ENCODE data around the gene BMI1. TPM values are rescaled to one million over a fixed set of nuclear protein-coding genes. Genes with fewer than 3 reads are reported as not detected.
A peak's percentile ranks its signal among the peaks of the same experiment; 100 is the strongest.

Gene BMI1
- total and polyA plus RNA-seq, 3 donors from 2014 or later = 56.3 to 120 (median 111) TPM

GRCh38 chr10:22329150-22329549 lies 8.3 kb downstream of the BMI1 start:
- Histone ChIP-seq H3K4me3 (no peak overlapping the region), H3K4me1 (peaks cover 9% of the 10 kb centered on the region), H3K9me3 (no peaks in the 10 kb centered on the region), H3K27me3 (no peaks in the 10 kb centered on the region), H3K36me3 (ENCODE audit: low read depth, missing control alignments) (no peaks in the 10 kb centered on the region), H3K27ac (no peak overlapping the region)
- WGBS, 2 donors = 87 to 92% methylated on average over 3 of the region's 3 CpGs
- TF ChIP-seq, protein P1, sequence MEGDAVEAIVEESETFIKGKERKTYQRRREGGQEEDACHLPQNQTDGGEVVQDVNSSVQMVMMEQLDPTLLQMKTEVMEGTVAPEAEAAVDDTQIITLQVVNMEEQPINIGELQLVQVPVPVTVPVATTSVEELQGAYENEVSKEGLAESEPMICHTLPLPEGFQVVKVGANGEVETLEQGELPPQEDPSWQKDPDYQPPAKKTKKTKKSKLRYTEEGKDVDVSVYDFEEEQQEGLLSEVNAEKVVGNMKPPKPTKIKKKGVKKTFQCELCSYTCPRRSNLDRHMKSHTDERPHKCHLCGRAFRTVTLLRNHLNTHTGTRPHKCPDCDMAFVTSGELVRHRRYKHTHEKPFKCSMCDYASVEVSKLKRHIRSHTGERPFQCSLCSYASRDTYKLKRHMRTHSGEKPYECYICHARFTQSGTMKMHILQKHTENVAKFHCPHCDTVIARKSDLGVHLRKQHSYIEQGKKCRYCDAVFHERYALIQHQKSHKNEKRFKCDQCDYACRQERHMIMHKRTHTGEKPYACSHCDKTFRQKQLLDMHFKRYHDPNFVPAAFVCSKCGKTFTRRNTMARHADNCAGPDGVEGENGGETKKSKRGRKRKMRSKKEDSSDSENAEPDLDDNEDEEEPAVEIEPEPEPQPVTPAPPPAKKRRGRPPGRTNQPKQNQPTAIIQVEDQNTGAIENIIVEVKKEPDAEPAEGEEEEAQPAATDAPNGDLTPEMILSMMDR (IDR thresholded peaks at IDR 0.05) = no peak
- no peak for TF ChIP-seq POLR2A (IDR thresholded peaks at IDR 0.05)
- no peak for DNase-seq
- intact Hi-C loops (cut with DNase I; ENCODE audit: low total_unique reads) = no loop called here

GRCh38 chr10:22332116-22332692 lies 11.3 kb downstream of the BMI1 start:
- Histone ChIP-seq H3K9me3 (no peaks in the 10 kb centered on the region), H3K36me3 (ENCODE audit: low read depth, missing control alignments) (no peaks in the 10 kb centered on the region), H3K4me3 (no peak overlapping the region), H3K27ac (no peak overlapping the region), H3K4me1 (peaks cover 3% of the 10 kb centered on the region), H3K27me3 (no peaks in the 10 kb centered on the region)
- intact Hi-C loops (cut with DNase I; ENCODE audit: low total_unique reads) = no loop called here
- no peak for DNase-seq
- 57 to 70% methylated on average over 7 of the region's 7 CpGs for whole genome bisulfite sequencing, 2 donors
- TF ChIP-seq, protein P1 (IDR thresholded peaks at IDR 0.05) = no peak
- no peak for TF ChIP-seq POLR2A (IDR thresholded peaks at IDR 0.05)

GRCh38 chr10:22333167-22333974 lies 12.5 kb downstream of the BMI1 start:
- H3K27me3 ChIP-seq = no peaks in the 10 kb centered on the region

DNA sequence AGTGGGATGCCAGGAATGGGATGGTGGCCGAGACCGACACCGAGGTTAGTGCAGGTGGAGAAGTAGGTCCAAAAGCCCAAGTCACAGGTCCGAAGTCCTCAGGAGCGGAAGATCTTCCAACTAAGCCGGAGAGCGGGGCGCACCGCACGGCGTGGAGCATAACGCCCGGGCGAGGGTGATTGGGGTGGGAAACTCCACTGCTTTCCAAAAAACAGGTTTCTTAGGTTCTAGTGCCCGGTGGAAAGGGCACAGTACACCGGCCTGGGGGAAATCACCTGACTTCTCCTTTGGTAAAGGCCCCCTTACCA lies 13.0 kb downstream of the BMI1 start:
- intact Hi-C loops (cut with DNase I; ENCODE audit: low total_unique reads) = no loop called here

More at GRCh38 chr10:22333167-22333974, 12.5 kb downstream of the BMI1 start:
- no peak for DNase-seq
- no peaks in the 10 kb centered on the region for H3K36me3 ChIP-seq (ENCODE audit: low read depth, missing control alignments)
- no peak overlapping the region for H3K27ac ChIP-seq
- H3K4me1 ChIP-seq = peaks cover 3% of the 10 kb centered on the region
- peak overlapping the region; percentile 45 to 50 for H3K4me3 ChIP-seq
- WGBS, 2 donors = 40 to 55% methylated on average over 25 of the region's 25 CpGs
- no peaks in the 10 kb centered on the region for H3K9me3 ChIP-seq
- TF ChIP-seq, protein P1 (IDR thresholded peaks at IDR 0.05) = no peak
- TF ChIP-seq POLR2A (IDR thresholded peaks at IDR 0.05) = no peak
- intact Hi-C loops (cut with DNase I; ENCODE audit: low total_unique reads) = no loop called here

More for the DNA sequence above, 13.0 kb downstream of the BMI1 start:
- Histone ChIP-seq H3K27me3 (no peaks in the 10 kb centered on the region), H3K36me3 (ENCODE audit: low read depth, missing control alignments) (no peaks in the 10 kb centered on the region), H3K27ac (peak overlapping the region in 1 of 2 donors; percentile 21), H3K4me1 (peaks cover 3% of the 10 kb centered on the region), H3K9me3 (no peaks in the 10 kb centered on the region), H3K4me3 (peak overlapping the region; percentile 45 to 50)
- TF ChIP-seq, protein P1 (IDR thresholded peaks at IDR 0.05) = no peak
- no peak for TF ChIP-seq POLR2A (IDR thresholded peaks at IDR 0.05)
- DNase-seq = no peak
- WGBS, 2 donors = 47% methylated on average over 16 of the region's 16 CpGs

All from testis (tissue), 3 donors.